Esophagus squamous epithelium (tissue), 5 donors: Measurements from ENCODE around the gene SDR42E1. TPM values are rescaled to one million over a fixed set of nuclear protein-coding genes. Genes with fewer than 3 reads are reported as not detected.

Experiments used
- DNase-seq: peaks from one replicate; lab custom pipeline; 2025; lab: John Stamatoyannopoulos, UW
- H3K27ac ChIP-seq, 4 donors: fragments of 200-600 bp; sonication (generic); one replicate each; pipeline ENCODE4 v1.5.1; 2016 to 2019; ENCODE audit warnings: mild to moderate bottlenecking in 1 of 4
- H3K27me3 ChIP-seq, 4 donors: fragments of 200-600 bp; sonication (generic); 1 replicate in 3 of 4; 2 replicates in 1 of 4; pipeline versions ENCODE4 v1.5.1 to v1.6.0; 2017 to 2021; ENCODE audit warnings: antibody characterized with exemption in 1 of 4
- H3K36me3 ChIP-seq, 3 donors: fragments of 200-600 bp; sonication (generic); one replicate each; pipeline ENCODE4 v1.5.1; 2016 to 2019
- H3K4me1 ChIP-seq, 3 donors: fragments of 200-600 bp; sonication (generic); one replicate each; pipeline ENCODE4 v1.5.1; 2017 to 2019
- H3K4me3 ChIP-seq, 4 donors: fragments of 200-600 bp; sonication (generic); 1 replicate in 3 of 4; 2 replicates in 1 of 4; pipeline ENCODE4 v1.5.1; 2016 to 2019; ENCODE audit warnings: mild to moderate bottlenecking in 2 of 4, moderate library complexity in 1 of 4
- H3K9me3 ChIP-seq, 3 donors: fragments of 200-600 bp; sonication (generic); one replicate each; pipeline ENCODE4 v1.5.1; 2016 to 2019
- CTCF ChIP-seq, 6 experiments: fragments of 450-650 bp in 4 of 6; fragments of 200-600 bp in 2 of 6; sonication (generic) in 2 of 6; IDR thresholded peaks; one replicate each; pipeline ENCODE4 v1.5.1; 2016 to 2019; ENCODE audit warnings: antibody characterized with exemption in 6 of 6, mild to moderate bottlenecking in 4 of 6, moderate library complexity in 4 of 6
- POLR2A ChIP-seq, 4 donors: fragments of 450-650 bp; IDR thresholded peaks; one replicate each; pipeline ENCODE4 v1.6.1; 2017; ENCODE audit warnings: antibody characterized with exemption in 4 of 4, mild to moderate bottlenecking in 4 of 4, moderate library complexity in 3 of 4
- WGBS, 2 donors: methylation state at CpG; one replicate each; pipeline ENCODE4 v1.1.5; 2018; 5-methylcytosine and 5-hydroxymethylcytosine counted together
- intact Hi-C: fragments of 100-400 bp; cut with DNase I; formaldehyde crosslinking; loops from one replicate; pipeline ENCODE4 v1.15.0; 2022
- total RNA-seq, 4 donors: library from RNA; depleted of rRNA; stranded (reverse); fragments of >200 nt; gene quantifications; one replicate each; pipeline ENCODE4 v1.1.0, GENCODE V29; 2016
- donor health status: DM: yes; HTN: yes; CAD: no.

SDR42E1 gene
- total RNA-seq, 4 donors from 2014 or later = 7.1 to 15.3 (median 12.3) TPM

- Histone ChIP-seq H3K27me3 (no peaks in the 10 kb centered on the region), H3K4me3 (no peak overlapping the region), H3K9me3 (no peaks in the 10 kb centered on the region), H3K4me1 (peaks cover 0 to 32% (median 14%) of the 10 kb centered on the region in 3 donors), H3K36me3 (peaks cover 0 to 30% (median 0%) of the 10 kb centered on the region in 3 donors), H3K27ac (peak overlapping the region in 2 of 4 donors; percentile 6 to 37)
- 25 to 70% methylated on average over 3 of the region's 3 CpGs for WGBS, 2 donors
- no peak for DNase-seq
- intact Hi-C loops = no loop called here
- TF ChIP-seq CTCF (IDR thresholded peaks at IDR 0.05) = peak in 5 of 6 experiments; percentile 28 to 50 (median 39)
- TF ChIP-seq POLR2A (IDR thresholded peaks at IDR 0.05) = no peak
Observed at GRCh38 chr16:81940781-81941560, 70.3 kb downstream of the SDR42E1 start.

- Histone ChIP-seq H3K9me3 (no peaks in the 10 kb centered on the region), H3K4me3 (no peak overlapping the region), H3K27ac (no peak overlapping the region), H3K4me1 (peaks cover 0 to 32% (median 14%) of the 10 kb centered on the region in 3 donors), H3K36me3 (peaks cover 0 to 41% (median 0%) of the 10 kb centered on the region in 3 donors), H3K27me3 (no peaks in the 10 kb centered on the region)
- TF ChIP-seq POLR2A (IDR thresholded peaks at IDR 0.05) (no peak), CTCF (IDR thresholded peaks at IDR 0.05) (no peak)
- 81 to 83% methylated on average over 5 to 6 of the region's 7 CpGs for whole genome bisulfite sequencing, 2 donors
- no peak for DNase-seq
- intact Hi-C loops = no loop called here
Observed at GRCh38 chr16:81939164-81940056, 71.9 kb downstream of the SDR42E1 start.

Other genes with a start within 250 kb of the SDR42E1 start
- gene PLCG2, start 232.2 kb downstream of the SDR42E1 start, total RNA-seq = 10 to 100 TPM in 2 of 4 donors, 1 to 10 TPM in 2; 5.3 to 15.8 (median 9.5) TPM
- gene HSD17B2, start 23.8 kb upstream of the SDR42E1 start, total RNA-seq = 1 to 10 TPM in 3 of 4 donors, under 1 TPM in 1; 0.72 to 5.1 (median 2.5) TPM
- 10 to 100 TPM; 35.3 to 73.5 (median 51.9) TPM for gene MPHOSPH6, start 158.8 kb upstream of the SDR42E1 start, total RNA-seq